Activated B cell treated with CpG ODN at 0.5 μM for 24 hours (primary cell): ENCODE results near the gene EGF. TPM values are rescaled to one million over a fixed set of nuclear protein-coding genes. Genes with fewer than 3 reads are reported as not detected.

Experiments
- ATAC-seq: fragments of 200-7000 bp; cut with Tn5 transposase; one replicate; pipeline ENCODE4 v1.10.0; 2021; ENCODE audit warnings: low read depth, mild to moderate bottlenecking, moderate library complexity
- CTCF ChIA-PET: fragments of 350-600 bp; sonication (Branson Sonifier 250); formaldehyde crosslinking; loops from one replicate; lab custom pipeline; 2021; ENCODE audit warnings: antibody characterized with exemption; lab: Charles Lee
- POLR2A ChIA-PET: fragments of 350-600 bp; sonication (Branson Sonifier 250); formaldehyde crosslinking; loops from one replicate; lab custom pipeline; 2021; ENCODE audit warnings: antibody characterized with exemption; lab: Charles Lee
- DNase-seq: peaks from one replicate; pipeline ENCODE4 v3.0.0; 2022
- H3K27ac Mint-ChIP-seq: one replicate; pipeline ENCODE4 v1.8.0; 2020; ENCODE audit warnings: mixed read lengths
- H3K27me3 Mint-ChIP-seq: one replicate; pipeline ENCODE4 v1.8.0; 2021; ENCODE audit warnings: mixed read lengths
- H3K36me3 Mint-ChIP-seq: one replicate; pipeline ENCODE4 v1.8.0; 2021; ENCODE audit warnings: low read depth, mixed read lengths
- H3K4me1 Mint-ChIP-seq: one replicate; pipeline ENCODE4 v1.8.0; 2021; ENCODE audit warnings: mixed read lengths
- H3K4me3 Mint-ChIP-seq: one replicate; pipeline ENCODE4 v1.8.0; 2020; ENCODE audit warnings: mild to moderate bottlenecking, mixed read lengths
- H3K9me3 Mint-ChIP-seq: one replicate; pipeline ENCODE4 v1.8.0; 2020; ENCODE audit warnings: mixed read lengths
- CTCF ChIP-seq: fragments of 200-600 bp; IDR thresholded peaks from one replicate; pipeline ENCODE4 v1.8.0; 2022; ENCODE audit warnings: antibody characterized with exemption, mild to moderate bottlenecking
- intact Hi-C: fragments of 100-400 bp; cut with micrococcal nuclease; formaldehyde crosslinking; loops from one replicate; pipeline ENCODE4 v1.15.1; 2024
- total RNA-seq: library from RNA; stranded (reverse); gene quantifications from 2 replicates; pipeline ENCODE4 v1.2.3, GENCODE V29; 2022

Gene EGF
- total RNA-seq, 1 donor from 2014 or later: not detected

GRCh38 chr4:110022457-110022856 is 109.8 kb downstream of the EGF start:
- TF ChIP-seq CTCF: no peak
- DNase-seq (no peak), ATAC-seq (no peak)
- Mint-ChIP-seq H3K4me3 (no peak overlapping the region), H3K4me1 (no peaks in the 10 kb centered on the region), H3K9me3 (no peaks in the 10 kb centered on the region), H3K36me3 (no peaks in the 10 kb centered on the region), H3K27ac (no peak overlapping the region), H3K27me3 (peaks cover 3% of the 10 kb centered on the region)
- ChIA-PET POLR2A (no interaction called here), CTCF (no interaction called here)
- intact Hi-C loops: no loop called here

- Mint-ChIP-seq H3K27me3 (peaks cover 5% of the 10 kb centered on the region), H3K4me1 (no peaks in the 10 kb centered on the region), H3K4me3 (no peak overlapping the region), H3K36me3 (no peaks in the 10 kb centered on the region), H3K9me3 (no peaks in the 10 kb centered on the region), H3K27ac (no peak overlapping the region)
- ATAC-seq (no peak), DNase-seq (no peak)
- POLR2A ChIA-PET: no interaction called here
- CTCF ChIA-PET: no interaction called here
- intact Hi-C loops: no loop called here
- no peak for TF ChIP-seq CTCF
These were observed 112.4 kb downstream of the EGF start for GRCh38 chr4:110025056-110025455.

GRCh38 chr4:110025718-110026117 is 113.0 kb downstream of the EGF start:
- no peak for TF ChIP-seq CTCF
- peaks cover 10% of the 10 kb centered on the region for H3K27me3 Mint-ChIP-seq
- no peaks in the 10 kb centered on the region for H3K36me3 Mint-ChIP-seq
- no peak for DNase-seq
- ChIA-PET CTCF (no interaction called here), POLR2A (no interaction called here)
- intact Hi-C loops: no loop called here
- no peak overlapping the region for H3K4me3 Mint-ChIP-seq
- ATAC-seq: no peak
- peaks cover 2% of the 10 kb centered on the region for H3K9me3 Mint-ChIP-seq
- H3K4me1 Mint-ChIP-seq: no peaks in the 10 kb centered on the region
- H3K27ac Mint-ChIP-seq: no peak overlapping the region

GRCh38 chr4:110032603-110033002 is 119.9 kb downstream of the EGF start:
- Mint-ChIP-seq H3K4me1 (peaks cover 7% of the 10 kb centered on the region), H3K27ac (no peak overlapping the region), H3K27me3 (peaks cover 50% of the 10 kb centered on the region), H3K36me3 (no peaks in the 10 kb centered on the region), H3K9me3 (peaks cover 5% of the 10 kb centered on the region), H3K4me3 (no peak overlapping the region)
- no peak for TF ChIP-seq CTCF
- DNase-seq (no peak), ATAC-seq (no peak)
- intact Hi-C loops: no loop called here
- CTCF ChIA-PET: no interaction called here
- POLR2A ChIA-PET: no interaction called here

GRCh38 chr4:110033355-110034025 is 120.8 kb downstream of the EGF start:
- TF ChIP-seq CTCF: no peak
- Mint-ChIP-seq H3K4me3 (no peak overlapping the region), H3K27me3 (peaks cover 50% of the 10 kb centered on the region), H3K4me1 (peaks cover 7% of the 10 kb centered on the region), H3K9me3 (peaks cover 5% of the 10 kb centered on the region), H3K27ac (no peak overlapping the region), H3K36me3 (no peaks in the 10 kb centered on the region)
- ATAC-seq (no peak), DNase-seq (no peak)
- ChIA-PET CTCF (no interaction called here), POLR2A (no interaction called here)
- intact Hi-C loops: no loop called here
